NCI-H2081 (cell line): ENCODE measurements around the gene PDK1.

Experiments
- DNase-seq, 2 experiments: peaks; one replicate each; lab custom pipeline; 2025; lab: John Stamatoyannopoulos, UW

PDK1 gene

DNA sequence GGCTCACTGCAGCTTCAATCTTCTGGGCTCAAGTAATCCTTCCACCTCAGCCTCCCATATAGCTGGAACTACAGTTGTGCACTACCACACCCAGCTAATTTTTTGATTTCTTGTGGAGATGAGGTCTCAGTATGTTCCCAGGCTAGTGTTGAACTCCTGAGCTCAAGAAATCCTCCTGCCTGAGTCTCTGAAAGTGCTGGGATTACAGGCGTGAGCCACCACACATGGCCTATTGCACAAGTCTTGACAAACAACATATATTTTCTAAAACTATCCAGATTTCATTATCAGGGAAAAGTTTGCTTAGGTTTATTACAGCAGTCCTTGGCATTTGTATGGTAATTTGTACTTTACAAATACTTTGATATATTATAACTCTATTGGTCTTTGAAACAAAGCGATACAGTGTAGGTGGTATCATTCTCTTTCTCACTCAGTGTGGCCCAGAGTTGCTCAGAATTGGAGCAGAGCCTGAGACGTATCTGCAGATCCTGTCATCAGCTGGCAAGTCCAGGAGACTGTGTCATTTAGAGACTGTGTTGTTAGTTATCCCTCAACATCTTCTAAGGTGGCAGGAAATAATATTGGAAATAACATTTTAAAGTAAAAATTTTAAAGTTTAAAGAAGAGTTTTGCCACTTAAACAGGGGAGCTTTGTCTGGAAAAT, 41.4 kb downstream of the PDK1 start:
- no peak for DNase-seq

GRCh38 chr2:172599947-172600346, 44.1 kb downstream of the PDK1 start:
- DNase-seq, result no peak

- DNase-seq, result no peak
Measured at GRCh38 chr2:172600557-172601008, 44.7 kb downstream of the PDK1 start.

DNA sequence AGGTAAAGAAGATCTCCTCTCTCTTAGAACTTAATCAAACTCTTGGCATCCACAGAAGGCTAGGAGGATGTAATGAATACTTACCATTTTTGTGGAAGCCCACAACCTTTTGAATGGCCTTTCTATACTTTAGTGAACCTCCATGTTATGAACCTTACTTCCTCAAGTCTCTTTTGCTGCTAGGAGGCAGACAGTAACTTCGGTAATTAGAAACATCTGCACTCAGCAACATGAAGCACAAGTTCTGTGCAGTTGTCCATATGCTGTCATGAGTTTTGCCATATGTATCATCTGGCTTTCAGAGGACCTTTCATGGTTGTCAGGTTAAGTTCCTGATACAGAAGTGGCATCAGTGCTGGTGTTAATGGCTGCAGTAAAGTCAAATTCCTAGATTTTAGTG, 50.4 kb downstream of the PDK1 start:
- DNase-seq, result no peak

DNA sequence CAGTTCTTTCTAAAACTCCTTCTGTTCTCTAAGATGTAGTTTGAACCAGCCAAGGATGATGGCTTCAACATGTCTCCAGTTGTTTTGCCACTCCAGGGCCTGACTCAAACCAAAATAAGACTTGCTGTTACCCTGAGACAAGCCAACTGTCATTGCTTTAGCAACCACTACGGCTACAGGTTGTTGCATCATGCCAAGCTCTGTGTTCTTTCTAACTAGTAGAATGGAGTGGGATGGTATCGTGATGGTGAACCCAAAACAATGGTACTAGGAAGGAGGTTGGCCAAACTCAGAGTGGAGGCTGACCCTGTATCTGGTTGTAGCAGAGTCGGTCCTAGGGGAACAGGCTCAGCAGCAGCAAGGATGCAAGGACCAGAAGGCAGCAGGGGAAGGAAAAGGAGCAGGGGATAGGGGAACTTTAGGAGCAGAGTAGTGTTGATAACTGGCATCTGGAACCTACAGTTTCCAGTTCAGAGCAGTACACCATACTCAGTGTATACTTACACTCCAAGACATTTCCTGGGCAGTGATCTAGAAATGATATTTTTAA, 51.6 kb downstream of the PDK1 start:
- DNase-seq, result no peak

GRCh38 chr2:172609488-172609887, 53.6 kb downstream of the PDK1 start:
- peak in 1 of 2 experiments; percentile 22 for DNase-seq

GRCh38 chr2:172612051-172612450, 56.2 kb downstream of the PDK1 start:
- DNase-seq, result peak in 1 of 2 experiments; percentile 41

DNA sequence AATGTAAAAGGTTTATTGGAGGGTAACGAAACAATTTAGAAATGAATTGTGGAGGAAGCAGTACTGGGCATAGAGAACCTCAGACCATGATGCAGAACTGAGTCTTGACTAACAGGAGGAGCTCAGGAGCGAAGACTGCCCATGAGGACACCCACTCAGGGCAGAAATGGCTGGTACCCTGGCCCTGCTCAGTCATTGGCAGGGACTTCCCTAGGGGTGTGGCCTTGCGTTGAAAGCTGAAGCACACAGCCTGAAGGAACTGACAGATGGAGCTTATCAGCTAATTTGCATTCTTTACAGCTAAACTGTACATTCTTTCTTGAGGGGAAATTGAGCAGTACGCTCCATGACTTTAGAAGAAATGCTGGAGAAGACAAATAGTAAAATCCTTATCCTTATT, 57.1 kb downstream of the PDK1 start:
- no peak for DNase-seq

DNA sequence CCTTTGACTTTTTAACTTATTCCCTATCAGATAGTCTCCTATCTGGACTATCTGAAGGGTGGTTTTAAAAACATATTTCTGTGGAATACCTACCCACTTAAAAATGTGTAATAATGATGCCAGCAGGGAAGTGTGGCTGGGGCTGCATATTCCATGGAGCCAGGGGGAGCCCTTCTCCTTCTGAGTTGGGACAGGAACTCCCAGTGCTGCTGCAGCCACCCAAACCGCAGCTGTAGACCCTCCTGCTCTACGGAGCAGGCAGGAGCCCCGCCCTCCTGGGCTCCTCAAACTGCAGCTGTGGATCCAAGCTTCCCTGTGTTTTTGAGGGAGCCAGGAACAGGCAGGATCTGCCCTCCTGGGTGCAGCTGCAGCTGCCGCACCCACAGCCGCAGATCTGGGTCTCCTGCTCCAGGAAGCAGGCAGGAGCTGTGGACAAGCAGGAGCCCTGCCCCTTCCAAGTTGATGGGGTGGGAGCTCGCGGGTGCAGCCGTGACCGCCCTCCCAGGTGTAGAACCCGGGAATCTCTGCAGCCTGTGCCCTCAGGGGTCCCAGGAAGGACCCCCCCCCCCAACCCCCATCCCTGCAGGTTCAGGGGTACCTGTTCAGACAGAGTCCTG, 57.8 kb downstream of the PDK1 start:
- DNase-seq, result no peak

- DNase-seq, result no peak
Measured at GRCh38 chr2:172614932-172615331, 59.0 kb downstream of the PDK1 start.

DNA sequence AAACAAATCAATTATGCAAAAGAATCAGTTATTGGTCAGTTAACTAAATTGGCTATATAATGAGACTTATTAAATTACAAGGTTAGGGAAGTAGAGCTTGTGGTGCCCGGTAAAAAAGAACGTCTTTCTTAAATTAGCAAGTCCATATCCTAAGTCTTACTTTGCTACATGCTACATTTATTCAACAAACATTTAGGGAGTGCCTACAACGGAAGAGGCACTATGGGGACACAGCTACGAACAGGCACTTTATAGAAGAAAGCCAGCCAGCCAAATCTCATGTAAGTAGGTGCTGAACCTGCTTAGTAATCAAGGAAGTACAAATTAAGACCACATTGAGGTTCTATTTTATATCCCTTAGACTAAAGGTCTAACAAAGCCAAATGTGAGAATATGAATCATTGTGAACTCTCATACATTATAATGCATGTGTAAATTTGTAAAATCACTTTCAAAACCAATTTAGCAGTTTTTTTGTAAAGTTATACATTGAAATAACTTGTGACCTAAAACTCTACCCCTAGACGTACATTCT, 59.9 kb downstream of the PDK1 start:
- DNase-seq, result no peak

- no peak for DNase-seq
Measured at GRCh38 chr2:172617115-172617514, 61.2 kb downstream of the PDK1 start.

DNA sequence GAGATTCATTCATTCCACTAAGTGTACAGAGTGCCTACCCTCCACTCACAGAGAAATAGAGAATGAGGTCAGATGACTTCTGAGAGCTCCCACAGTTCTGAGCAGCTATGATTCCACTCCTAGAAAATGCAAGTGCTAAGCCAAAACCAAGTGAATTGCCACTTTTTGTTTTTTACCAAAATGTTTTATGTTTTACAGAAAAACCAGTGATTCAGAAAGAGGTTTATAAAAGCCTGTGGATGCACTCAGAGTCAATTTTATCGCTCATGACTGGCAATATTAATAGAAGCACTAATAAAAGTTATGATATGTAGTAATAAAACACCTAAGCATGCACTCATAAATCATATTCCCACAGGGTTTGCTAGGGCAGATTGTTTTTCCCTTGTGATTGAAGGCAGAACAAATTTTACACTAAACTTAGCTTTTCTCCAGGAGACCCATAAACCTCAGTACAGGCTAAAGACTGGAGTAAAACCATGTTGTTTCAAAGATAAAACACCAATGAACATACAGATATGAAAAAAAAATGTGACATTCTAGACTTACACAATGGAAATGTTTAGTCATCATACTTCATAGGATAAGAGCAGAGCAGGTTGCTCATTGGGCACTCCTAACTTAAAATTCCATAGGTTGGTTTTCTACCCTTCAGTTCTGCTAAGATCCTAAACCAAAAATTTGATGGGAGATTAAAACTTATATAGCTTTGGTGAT, 67.5 kb downstream of the PDK1 start:
- no peak for DNase-seq

DNA sequence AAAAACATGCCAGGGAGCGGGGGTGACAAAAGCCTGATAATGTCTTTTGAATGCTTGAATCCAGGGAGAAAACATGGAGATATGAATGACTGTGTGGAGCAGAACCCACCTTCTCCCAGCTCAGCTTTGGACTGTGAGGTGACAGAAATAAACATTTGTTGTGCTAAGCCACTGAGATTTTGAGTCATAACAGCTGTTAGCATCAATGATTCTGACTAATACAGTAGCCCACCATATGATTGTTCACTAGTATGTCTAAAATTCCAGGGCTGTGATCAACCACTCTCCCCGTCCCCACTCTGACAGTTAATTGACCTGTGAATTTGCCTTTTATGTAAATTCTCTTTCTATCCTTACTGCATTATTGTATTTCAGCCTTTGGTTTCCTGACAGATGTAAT, 69.1 kb downstream of the PDK1 start:
- DNase-seq, result no peak

DNA sequence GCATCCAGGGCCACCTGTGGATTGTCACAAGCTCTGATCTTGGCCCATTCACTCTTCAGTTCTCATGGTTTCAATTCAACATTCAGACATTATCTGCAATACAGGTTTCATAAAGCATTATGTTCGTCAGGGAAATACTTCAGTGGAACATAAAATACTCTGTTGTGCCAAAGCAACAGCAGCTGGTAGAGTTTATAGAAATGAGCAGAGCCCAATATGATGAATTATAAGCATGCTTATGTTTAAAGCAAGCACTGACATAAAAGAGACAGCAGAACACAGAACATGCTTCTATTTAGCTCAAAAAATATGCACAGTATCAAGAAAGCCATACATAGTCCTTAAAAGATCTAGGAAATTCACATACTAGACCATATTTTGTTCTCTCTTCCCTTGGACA, 71.3 kb downstream of the PDK1 start:
- no peak for DNase-seq

- no peak for DNase-seq
Measured at GRCh38 chr2:172628085-172628484, 72.2 kb downstream of the PDK1 start.

DNA sequence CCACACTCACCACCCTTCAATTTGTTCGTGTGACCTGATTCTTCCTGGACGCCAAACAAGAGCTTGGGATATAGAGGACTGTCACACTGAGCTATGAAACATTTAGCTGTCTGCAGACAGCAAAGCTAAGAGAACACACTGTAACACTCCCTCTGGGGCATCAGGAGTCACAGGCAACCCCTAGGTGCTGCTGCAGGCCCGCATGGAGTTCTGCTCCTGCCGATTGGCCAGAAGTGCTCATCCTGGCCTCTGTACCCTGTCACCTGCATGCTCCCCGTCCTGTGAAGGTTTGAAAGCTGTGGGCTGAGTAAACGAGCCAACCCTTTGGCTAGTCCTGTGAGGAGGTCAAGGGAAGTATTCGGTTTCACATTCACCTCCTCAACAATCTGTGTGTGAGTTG, 73.7 kb downstream of the PDK1 start:
- no peak for DNase-seq

DNA sequence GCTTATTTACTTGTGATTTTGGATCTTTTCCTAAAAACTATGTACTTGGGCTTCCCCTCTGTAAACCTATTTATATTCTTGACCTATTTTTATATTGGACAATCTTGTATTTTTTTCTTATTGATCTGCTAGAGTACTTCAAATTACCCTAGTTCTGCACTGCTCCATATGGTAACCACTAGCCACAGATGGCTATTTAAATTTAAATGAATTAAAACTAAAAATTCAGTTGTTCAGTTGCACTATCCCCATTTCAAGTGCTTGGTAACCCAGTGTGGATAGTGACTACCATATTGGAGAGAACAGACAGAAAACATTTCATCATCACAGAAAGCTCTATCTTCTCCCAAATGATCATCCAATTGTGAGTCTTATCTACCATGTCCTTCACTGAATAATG, 74.3 kb downstream of the PDK1 start:
- no peak for DNase-seq

GRCh38 chr2:172634477-172634876, 78.6 kb downstream of the PDK1 start:
- no peak for DNase-seq

DNA sequence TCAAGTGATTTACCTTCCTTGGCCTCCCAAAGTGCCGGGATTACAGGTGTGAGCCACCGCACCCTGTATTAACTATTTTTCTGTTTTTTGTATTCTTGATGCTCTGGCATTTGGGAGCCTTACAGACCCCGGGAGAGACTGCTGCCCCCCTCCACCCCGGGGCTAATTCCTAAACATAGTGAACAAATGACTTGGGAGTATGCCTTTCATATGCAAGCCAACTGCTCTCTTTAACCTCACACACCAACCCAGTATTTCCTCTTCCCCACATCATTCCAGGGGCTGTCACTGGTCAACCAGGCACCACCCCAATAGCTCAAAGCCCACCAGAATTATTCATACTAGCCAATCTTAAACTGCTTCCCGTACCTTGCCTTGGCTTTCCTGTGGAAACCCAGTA, 79.7 kb downstream of the PDK1 start:
- no peak for DNase-seq

GRCh38 chr2:172639256-172639655, 83.4 kb downstream of the PDK1 start:
- DNase-seq, result no peak

- DNase-seq, result no peak
Measured at GRCh38 chr2:172639823-172640222, 83.9 kb downstream of the PDK1 start.

- DNase-seq, result peak in 1 of 2 experiments; percentile 60
Measured at GRCh38 chr2:172640389-172640788, 84.5 kb downstream of the PDK1 start.
